SH-SY5Y (cell line): Measurements from ENCODE around the gene IRAK2.

Source experiments
- GATA2 ChIP-seq: IDR thresholded peaks from 2 replicates; pipeline ENCODE4 v1.6.1; 2011; ENCODE audit warnings: mild to moderate bottlenecking, low read depth, low read length
- GATA3 ChIP-seq: IDR thresholded peaks from 2 replicates; pipeline ENCODE4 v1.6.1; 2011; ENCODE audit warnings: low read depth, mild to moderate bottlenecking, low read length, moderate library complexity

- TF ChIP-seq GATA2 (no peak), GATA3 (no peak)
These were observed 48.6 kb upstream of the IRAK2 start for GRCh38 chr3:10116138-10116460.
